Kidney glomerular epithelial cell (primary cell): ENCODE data around the gene ICAM1.
"Not testable (repeated sequence)": the region's sequence is repeated elsewhere in the genome, so short reads cannot be mapped to it uniquely, and the experiment has no call there.

ENCODE experiments used
- DNase-seq: peaks from one replicate; lab custom pipeline; 2025; lab: John Stamatoyannopoulos, UW

Gene ICAM1, protein sequence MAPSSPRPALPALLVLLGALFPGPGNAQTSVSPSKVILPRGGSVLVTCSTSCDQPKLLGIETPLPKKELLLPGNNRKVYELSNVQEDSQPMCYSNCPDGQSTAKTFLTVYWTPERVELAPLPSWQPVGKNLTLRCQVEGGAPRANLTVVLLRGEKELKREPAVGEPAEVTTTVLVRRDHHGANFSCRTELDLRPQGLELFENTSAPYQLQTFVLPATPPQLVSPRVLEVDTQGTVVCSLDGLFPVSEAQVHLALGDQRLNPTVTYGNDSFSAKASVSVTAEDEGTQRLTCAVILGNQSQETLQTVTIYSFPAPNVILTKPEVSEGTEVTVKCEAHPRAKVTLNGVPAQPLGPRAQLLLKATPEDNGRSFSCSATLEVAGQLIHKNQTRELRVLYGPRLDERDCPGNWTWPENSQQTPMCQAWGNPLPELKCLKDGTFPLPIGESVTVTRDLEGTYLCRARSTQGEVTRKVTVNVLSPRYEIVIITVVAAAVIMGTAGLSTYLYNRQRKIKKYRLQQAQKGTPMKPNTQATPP

DNA sequence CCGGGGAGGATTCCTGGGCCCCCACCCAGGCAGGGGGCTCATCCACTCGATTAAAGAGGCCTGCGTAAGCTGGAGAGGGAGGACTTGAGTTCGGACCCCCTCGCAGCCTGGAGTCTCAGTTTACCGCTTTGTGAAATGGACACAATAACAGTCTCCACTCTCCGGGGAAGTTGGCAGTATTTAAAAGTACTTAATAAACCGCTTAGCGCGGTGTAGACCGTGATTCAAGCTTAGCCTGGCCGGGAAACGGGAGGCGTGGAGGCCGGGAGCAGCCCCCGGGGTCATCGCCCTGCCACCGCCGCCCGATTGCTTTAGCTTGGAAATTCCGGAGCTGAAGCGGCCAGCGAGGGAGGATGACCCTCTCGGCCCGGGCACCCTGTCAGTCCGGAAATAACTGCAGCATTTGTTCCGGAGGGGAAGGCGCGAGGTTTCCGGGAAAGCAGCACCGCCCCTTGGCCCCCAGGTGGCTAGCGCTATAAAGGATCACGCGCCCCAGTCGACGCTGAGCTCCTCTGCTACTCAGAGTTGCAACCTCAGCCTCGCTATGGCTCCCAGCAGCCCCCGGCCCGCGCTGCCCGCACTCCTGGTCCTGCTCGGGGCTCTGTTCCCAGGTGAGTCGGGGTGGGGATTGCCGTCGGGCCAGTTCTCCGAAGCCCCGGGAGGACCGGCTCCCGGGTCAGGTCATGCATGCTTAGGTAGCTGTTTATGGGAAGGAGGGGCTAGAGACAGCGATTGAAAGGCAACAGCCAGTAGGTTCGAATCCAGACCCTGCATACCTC, at the start of gene ICAM1:
Gene ICAM1 (plus strand): TSS at position 505 of the 779 bp plus-strand sequence. CDS start 40 bp downstream, at position 545.
- DNase-seq: peak; percentile 69

DNA sequence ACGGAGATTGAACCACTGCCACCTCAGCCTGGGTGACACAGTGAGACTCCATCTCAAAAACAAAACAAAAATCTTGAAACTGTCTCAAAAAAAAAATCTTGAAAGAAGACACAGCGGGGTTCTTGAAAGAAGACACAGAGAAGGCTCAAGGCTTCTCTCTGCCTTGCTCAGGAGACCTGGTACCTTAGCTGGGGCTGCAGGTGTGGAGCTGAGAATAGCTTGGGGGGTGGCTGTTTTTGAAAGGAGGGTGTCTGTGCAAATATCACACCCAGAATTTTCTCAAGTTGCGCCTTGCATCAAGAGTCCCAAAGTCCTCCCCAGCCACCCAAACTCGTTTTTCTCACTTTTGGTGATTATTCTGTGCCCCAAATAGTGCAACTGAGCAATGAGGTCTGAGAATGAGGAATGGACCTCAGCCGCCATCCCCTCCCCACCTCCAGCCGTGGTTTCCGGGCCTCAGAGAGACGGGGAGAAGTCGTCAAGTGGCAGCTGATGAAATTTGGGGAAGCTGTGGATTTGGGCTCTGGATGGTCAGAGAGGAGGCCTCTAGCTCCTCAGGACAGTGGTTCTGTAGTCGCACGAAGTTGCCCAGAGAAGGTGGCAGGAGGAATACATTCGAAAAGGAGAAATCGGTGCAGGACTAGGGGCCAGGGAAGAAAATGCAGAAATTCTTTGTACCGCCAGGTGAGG, 48.6 kb upstream of the ICAM1 start:
- DNase-seq: no peak

DNA sequence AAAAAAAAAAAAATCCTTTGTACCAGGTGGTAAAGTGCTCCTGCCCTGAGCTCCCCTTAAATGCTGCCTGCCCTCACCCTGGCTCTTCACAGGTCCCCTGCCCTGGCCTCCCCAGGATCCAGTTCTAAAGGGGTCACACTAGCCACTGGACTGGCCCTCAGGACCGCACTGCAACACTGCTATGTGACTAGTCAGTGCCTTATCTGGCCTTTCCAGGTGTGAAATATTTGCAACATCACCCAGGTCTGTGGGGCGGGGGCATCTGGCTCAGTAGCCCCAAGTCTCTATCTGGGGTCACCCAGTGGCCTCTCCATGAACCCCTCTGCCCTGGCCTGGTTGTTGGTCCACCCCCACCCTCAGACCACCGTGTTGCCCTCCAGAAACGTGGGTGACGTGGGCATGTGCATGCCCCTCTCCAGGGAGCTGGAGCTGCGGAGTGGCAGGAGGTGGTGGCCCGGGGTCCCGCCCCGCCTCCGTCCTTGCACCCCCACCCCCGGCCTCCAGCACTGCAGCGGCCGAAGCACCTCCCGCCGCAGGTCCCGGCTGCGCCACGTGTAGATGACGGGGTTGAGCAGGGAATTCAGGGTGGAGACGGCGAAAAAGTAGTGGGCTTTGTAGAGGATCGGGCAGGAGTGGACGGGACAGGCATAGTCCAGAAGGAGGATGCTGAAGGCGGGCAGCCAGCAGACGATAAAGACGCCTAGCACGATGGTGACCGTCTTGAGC, 47.3 kb upstream of the ICAM1 start:
- no peak for DNase-seq

DNA sequence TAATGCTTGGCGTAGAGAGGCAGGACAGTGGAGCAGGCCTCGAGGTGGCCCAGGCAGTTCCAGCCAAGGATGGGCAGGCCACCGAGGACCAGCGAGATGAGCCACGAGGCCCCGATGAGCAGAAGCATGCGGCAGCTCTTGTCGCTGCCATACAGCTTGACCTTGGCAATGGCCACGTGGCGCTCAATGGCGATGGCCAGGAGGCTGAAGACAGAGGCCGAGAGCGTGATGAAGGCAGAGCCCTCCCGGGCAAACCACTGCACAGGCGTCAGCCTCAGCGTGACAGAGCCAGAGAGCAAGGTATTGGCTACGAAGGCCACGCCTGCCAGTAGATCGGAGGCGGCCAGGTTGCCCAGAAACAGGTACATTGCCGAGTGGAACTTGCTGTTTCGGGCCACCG, 46.6 kb upstream of the ICAM1 start:
- DNase-seq: no peak

GRCh38 chr19:10226021-10226375, 44.9 kb upstream of the ICAM1 start:
- no peak for DNase-seq

GRCh38 chr19:10226376-10227025, 44.4 kb upstream of the ICAM1 start:
- no peak for DNase-seq

DNA sequence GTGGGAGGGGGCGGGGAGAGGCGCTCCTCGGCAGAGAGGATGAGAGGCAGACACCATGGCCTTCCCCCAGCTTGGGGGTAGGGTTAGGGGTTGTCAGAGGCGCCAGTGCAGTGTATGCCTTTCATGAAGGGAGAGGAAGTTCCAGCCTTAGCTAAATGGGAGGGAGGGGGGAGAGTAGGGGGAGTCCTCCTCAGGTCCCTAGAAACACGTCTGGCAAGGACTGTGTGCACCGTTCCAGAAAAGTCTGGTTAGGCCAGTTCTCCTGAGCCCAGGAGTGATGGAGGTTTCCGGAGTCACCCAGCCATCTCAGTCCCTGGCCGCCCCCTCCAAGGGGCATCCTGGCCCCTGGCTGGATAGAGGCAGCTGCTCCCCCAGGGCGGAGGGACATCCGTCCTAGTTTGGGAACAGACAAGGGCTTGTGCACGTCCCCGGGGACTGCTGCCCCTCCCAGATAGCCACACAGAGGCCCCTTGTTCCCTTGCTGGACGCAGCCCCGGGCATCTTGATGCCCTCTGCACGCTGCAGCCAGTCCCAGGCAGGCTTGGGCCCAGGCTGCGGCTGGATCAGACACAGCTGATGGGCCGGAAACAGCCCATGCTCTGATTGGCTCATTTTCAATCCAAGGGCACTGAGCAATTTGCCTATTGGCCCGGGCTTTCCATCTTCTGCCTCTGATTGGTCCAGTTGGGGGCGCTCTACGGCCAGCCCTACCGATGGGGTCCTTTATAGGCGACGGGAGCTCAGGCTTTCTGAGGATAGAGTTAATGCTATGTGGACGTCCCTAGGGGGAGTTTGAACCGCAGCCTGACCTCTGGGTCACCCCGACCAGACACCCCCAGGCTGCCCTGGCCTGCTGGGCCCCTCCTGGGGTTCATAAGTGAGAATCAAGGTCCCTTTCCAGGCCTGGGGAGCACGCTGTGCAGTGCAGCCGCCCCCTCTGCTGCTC, 43.6 kb upstream of the ICAM1 start:
- DNase-seq: no peak

DNA sequence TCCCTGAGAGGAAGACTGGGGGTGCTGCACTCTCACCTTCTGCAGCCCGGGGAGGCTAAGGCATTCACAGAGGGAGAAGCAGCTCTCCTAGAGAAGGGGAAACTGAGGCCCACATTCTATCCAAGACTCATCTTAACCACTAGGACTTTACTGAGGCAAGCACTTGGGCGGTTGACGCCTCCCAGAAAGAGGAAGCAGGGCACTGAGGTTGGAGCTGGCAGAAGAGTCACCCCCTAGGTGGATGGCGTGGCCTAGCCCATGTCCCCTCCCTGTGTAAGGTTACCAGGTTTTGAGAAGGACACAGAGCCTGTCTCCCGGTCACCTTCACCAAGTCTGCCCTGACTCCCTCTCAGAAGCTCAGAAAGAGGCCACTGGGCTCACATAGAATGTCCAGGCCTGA, 42.5 kb upstream of the ICAM1 start:
- DNase-seq: no peak

DNA sequence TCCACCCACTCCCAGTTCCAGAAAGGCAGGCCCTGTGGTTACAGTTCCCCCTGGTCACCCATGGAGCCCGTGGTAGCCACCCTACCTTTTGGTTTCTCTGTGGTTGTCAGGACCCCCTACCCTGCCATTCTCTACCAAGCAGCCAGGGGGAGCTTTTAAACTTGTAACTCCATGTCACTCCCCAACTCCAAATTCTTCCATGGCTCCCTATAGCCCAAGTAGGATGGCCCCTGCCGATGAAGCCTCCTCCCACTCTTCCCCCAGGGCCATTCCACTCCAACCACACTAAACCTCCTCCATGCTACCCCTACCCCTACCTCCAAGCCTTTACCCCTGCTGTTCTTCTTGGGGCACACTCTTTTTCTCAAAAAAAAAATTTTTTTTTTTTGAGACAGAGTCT, 42.0 kb upstream of the ICAM1 start:
- DNase-seq: no peak

- DNase-seq: no peak
These were observed 40.6 kb upstream of the ICAM1 start for GRCh38 chr19:10230173-10230860.

DNA sequence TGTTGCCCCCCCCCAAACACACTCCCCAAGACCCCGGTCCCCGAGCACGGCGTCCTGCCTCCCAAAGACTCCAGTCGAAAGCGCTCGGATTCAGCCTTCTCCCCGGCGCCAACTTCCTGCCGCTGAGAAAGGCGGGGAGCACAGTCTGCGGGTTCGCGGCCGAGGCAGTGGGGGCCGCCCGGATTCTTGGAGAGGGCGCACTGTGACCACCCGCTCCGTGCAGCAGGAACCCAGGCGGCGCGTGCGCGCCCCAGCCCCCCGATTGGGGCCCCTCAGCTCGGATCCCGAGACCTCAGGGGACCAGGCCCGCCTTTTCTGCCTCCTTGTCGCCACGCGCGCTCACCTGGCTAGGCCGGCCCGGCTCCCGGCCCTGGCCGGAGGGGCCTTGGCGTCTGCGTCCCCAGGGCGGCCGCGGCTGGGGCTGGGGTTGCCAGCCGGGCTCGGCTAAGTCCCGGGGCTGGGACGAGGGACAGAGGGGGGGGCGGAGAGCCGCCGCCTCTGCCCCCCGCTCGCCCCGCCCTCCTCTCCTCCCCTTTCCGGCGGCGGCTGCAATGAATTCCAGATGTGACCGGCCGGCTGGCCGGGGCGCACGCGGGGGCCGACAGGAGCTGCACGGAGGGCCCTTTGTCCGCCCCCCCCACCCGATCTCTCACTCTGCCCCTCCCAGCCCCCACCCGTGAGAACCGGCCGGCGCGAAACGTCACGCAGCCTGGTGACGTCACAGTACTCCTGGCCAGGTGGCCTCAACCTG, 39.9 kb upstream of the ICAM1 start, which contains the start of gene S1PR2:
Gene S1PR2 (minus strand): TSS at position 471 of the 751 bp plus-strand sequence. CDS start 6,426 bp downstream, outside the sequence.
- peak; percentile 14 for DNase-seq

GRCh38 chr19:10231612-10232228, 39.2 kb upstream of the ICAM1 start:
- DNase-seq: no peak

DNA sequence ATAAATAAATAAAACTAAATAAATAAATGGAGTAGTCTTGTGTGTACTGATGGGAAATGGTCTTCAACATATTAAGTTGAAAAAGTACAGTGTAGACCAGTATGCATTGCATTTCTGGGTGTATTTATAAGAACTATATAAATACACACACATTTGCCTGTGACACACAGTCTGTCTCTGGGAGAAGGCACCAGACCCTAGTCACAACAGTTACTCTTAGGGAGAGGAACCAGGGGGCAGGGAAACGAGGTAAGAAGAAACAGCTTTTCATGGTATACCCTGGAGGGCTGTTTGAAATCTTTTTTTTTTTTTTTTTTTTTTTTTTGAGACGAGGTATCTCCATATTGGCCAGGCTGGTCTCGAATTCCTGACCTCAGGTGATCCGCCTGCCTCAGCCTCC, 37.0 kb upstream of the ICAM1 start:
- DNase-seq: no peak

- DNase-seq: no peak
These were observed 35.9 kb upstream of the ICAM1 start for GRCh38 chr19:10235003-10235402.

DNA sequence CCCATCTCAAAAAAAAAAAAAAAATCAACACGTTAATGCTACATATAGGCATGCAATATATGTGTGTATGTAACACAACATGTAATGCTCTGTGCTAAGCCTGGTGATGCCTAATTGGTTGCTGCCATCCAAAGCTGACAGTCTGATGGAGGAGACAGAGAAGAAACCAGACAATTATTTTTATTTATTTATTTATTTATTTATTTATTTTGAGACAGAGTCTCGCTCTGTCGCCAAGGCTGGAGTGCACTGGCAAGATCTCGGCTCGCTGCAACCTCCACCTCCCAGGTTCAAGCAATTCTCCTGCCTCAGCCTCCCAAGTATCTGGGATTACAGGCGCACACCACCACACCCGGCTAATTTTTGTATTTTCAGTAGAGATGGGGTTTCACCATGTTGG, 35.5 kb upstream of the ICAM1 start:
- not testable (repeated sequence) for DNase-seq

DNA sequence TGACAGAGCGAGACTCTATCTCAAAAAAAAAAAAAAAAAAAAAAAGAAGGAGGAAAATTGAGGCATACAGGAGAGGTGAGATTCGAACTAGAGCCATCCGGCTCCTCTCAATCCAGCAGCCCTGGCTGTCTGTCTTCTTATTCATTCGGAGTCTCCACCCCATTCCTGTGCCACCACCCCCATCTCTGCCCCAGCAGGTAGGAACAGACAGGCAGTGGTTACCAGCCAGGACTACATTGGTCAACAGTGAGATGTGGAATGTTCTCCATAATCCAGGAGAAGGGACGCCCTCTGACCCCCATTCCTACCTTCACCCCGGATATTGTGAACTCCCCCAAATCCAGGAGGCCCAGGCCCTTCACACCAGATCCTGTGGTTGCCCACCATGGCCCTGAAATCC, 33.2 kb upstream of the ICAM1 start:
- no peak for DNase-seq

GRCh38 chr19:10238172-10238783, 32.6 kb upstream of the ICAM1 start:
- DNase-seq: no peak
